ENCODE results near the gene ACO2.

DNA sequence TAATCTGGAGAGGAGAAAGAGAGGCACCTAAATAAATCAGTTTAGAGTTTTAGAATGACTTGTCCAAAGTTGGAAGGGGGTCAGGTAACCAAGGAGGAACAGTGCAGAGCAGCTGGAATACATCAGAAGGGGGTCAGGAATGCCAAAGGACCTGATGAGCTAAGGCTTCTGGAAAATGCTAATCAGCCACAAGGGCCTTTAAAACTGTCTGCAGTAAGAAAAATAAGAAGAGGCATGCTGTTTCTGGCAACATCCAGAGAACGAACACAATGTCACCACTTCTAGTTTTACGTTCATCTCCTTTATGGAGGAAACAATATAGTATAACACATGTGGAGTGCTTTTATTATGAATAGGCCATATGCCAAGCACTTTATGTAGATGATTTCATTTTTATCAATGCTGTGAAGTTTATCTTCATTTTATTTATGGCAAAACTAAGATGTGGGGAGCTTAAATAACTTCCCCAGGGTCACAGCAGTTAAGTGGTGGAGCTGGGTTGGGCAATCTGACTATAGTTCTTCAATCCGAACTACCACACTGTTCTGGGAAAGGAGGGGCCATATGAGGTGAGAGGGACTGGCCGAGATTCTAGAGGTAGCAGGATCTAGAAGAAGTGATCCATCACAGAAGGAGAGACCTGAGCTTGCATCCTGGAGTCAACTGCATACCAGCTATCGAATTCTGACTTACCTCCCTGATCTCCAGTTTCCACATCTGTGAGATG is 22.6 kb downstream of the ACO2 start:
- TF ChIP-seq, protein P1, sequence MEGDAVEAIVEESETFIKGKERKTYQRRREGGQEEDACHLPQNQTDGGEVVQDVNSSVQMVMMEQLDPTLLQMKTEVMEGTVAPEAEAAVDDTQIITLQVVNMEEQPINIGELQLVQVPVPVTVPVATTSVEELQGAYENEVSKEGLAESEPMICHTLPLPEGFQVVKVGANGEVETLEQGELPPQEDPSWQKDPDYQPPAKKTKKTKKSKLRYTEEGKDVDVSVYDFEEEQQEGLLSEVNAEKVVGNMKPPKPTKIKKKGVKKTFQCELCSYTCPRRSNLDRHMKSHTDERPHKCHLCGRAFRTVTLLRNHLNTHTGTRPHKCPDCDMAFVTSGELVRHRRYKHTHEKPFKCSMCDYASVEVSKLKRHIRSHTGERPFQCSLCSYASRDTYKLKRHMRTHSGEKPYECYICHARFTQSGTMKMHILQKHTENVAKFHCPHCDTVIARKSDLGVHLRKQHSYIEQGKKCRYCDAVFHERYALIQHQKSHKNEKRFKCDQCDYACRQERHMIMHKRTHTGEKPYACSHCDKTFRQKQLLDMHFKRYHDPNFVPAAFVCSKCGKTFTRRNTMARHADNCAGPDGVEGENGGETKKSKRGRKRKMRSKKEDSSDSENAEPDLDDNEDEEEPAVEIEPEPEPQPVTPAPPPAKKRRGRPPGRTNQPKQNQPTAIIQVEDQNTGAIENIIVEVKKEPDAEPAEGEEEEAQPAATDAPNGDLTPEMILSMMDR (conservative IDR thresholded peaks at IDR 0.05; ENCODE audit: low read depth, low read length): no peak
- TF ChIP-seq EZH2 (IDR thresholded peaks at IDR 0.05; ENCODE audit: borderline replicate concordance, low read depth, low read length, poor library complexity, severe bottlenecking): no peak
